Thyroid gland (tissue), 4 donors: ENCODE data around the gene ZNF548.

Experiments
- POLR2A ChIP-seq, 2 donors: fragments of 450-650 bp; IDR thresholded peaks; one replicate each; pipeline ENCODE4 v1.6.1; 2017; ENCODE audit warnings: antibody characterized with exemption in 2 of 2, mild to moderate bottlenecking in 2 of 2, moderate library complexity in 1 of 2
- TF ChIP-seq, protein P1 (sequence below), 6 experiments: fragments of 200-600 bp in 3 of 6; fragments of 450-650 bp in 3 of 6; sonication (generic) in 3 of 6; IDR thresholded peaks; one replicate each; pipeline ENCODE4 v1.5.1; 2016 to 2019; ENCODE audit warnings: antibody characterized with exemption in 6 of 6, mild to moderate bottlenecking in 2 of 6, inconsistent platforms in 1 of 6, moderate library complexity in 1 of 6

DNA sequence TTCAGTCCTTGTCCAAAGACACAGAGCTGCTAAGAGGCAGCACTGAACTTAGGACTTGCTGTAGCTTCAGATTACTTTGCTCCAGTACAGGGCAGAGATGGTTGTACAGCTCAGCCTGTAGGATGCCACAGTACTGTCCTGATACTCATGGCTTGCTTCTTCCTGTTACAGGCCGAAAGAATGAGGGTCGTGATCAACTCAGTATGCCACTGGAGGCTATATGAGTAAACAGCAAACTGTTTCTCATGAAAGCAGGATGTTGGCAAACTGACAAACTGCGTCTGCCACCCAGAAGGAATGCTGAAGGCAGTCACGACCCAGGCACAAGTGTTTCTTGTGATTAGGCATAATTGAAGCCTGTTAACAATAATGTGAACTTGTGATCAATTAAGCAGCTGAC is 48.3 kb downstream of the ZNF548 start:
- TF ChIP-seq, protein P1, sequence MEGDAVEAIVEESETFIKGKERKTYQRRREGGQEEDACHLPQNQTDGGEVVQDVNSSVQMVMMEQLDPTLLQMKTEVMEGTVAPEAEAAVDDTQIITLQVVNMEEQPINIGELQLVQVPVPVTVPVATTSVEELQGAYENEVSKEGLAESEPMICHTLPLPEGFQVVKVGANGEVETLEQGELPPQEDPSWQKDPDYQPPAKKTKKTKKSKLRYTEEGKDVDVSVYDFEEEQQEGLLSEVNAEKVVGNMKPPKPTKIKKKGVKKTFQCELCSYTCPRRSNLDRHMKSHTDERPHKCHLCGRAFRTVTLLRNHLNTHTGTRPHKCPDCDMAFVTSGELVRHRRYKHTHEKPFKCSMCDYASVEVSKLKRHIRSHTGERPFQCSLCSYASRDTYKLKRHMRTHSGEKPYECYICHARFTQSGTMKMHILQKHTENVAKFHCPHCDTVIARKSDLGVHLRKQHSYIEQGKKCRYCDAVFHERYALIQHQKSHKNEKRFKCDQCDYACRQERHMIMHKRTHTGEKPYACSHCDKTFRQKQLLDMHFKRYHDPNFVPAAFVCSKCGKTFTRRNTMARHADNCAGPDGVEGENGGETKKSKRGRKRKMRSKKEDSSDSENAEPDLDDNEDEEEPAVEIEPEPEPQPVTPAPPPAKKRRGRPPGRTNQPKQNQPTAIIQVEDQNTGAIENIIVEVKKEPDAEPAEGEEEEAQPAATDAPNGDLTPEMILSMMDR (IDR thresholded peaks at IDR 0.05): no peak
- TF ChIP-seq POLR2A (IDR thresholded peaks at IDR 0.05): no peak
